IMR-90 (cell line): ENCODE data around the gene LMTK2. TPM values are rescaled to one million over a fixed set of nuclear protein-coding genes. Genes with fewer than 3 reads are reported as not detected.

Experiments
- CEBPB ChIP-seq: IDR thresholded peaks from 2 replicates; pipeline ENCODE4 v1.6.1; 2012; ENCODE audit warnings: low read depth, low read length, improper control_type of control experiment
- NFE2L2 ChIP-seq: fragments of 150-350 bp; IDR thresholded peaks from 2 replicates; pipeline ENCODE4 v1.6.1; 2016; ENCODE audit warnings: low read depth, mild to moderate bottlenecking, low read length
- POLR2A ChIP-seq: IDR thresholded peaks from 2 replicates; pipeline ENCODE4 v1.6.1; 2012; ENCODE audit warnings: mild to moderate bottlenecking, low read depth, low read length
- RAD21 ChIP-seq: IDR thresholded peaks from 2 replicates; pipeline ENCODE4 v1.6.1; 2012; ENCODE audit warnings: low read length, improper control_type of control experiment
- SMC3 ChIP-seq: fragments of 150-350 bp; IDR thresholded peaks from 2 replicates; pipeline ENCODE4 v1.6.1; 2016; ENCODE audit warnings: low read depth, mild to moderate bottlenecking, antibody characterized with exemption, low read length, moderate library complexity
- USF2 ChIP-seq: fragments of 150-350 bp; IDR thresholded peaks from 2 replicates; pipeline ENCODE4 v1.6.1; 2017; ENCODE audit warnings: mild to moderate bottlenecking, antibody characterized with exemption, low read length, low read depth
- polyA plus RNA-seq, 3 experiments: library from polyadenylated mRNA; depleted of rRNA; stranded (reverse); fragments of >200 nt; gene quantifications; 2 replicates each; pipeline ENCODE4 v1.2.3, GENCODE V29; 2012; ENCODE audit warnings: low replicate concordance in 1 of 3
- total RNA-seq: library from RNA; depleted of rRNA; stranded (reverse); fragments of >200 nt; gene quantifications from 2 replicates; pipeline ENCODE4 v1.2.3, GENCODE V29; 2012

Gene LMTK2
- total and polyA plus RNA-seq, 2 of the 4 experiments (the other 2 are of a cell fraction): 4.4 to 5.0 TPM

GRCh38 chr7:98171449-98171848 lies 64.8 kb downstream of the LMTK2 start (continued):
- no peak for TF ChIP-seq SMC3
- no peak for TF ChIP-seq NFE2L2
- no peak for TF ChIP-seq RAD21
- TF ChIP-seq POLR2A: no peak
- TF ChIP-seq CEBPB: no peak
- no peak for TF ChIP-seq USF2
